Neural cell (in vitro differentiated cells): Measurements from ENCODE around the gene ADCY5. TPM values are rescaled to one million over a fixed set of nuclear protein-coding genes. Genes with fewer than 3 reads are reported as not detected.

Experiments
- H2AFZ ChIP-seq: fragments of 200-600, 300-800 bp; sonication (generic), shearing (Covaris generic); 2 replicates; pipeline ENCODE4 v1.6.0; 2014; ENCODE audit warnings: low read depth, mild to moderate bottlenecking, antibody characterized with exemption, low read length, moderate library complexity
- H3F3A ChIP-seq: fragments of 200-600 bp; shearing (Covaris generic); 2 replicates; pipeline ENCODE4 v1.6.1; 2016; ENCODE audit warnings: mild to moderate bottlenecking, moderate library complexity, mixed read lengths, antibody characterized with exemption, low read length; ENCODE audit not compliant: insufficient read depth, poor library complexity, severe bottlenecking
- H3K27ac ChIP-seq: fragments of 200-600, 300-800 bp; sonication (generic), shearing (Covaris generic); 2 replicates; pipeline ENCODE4 v1.5.1; 2014; ENCODE audit warnings: mild to moderate bottlenecking, low read length, moderate library complexity
- H3K27me3 ChIP-seq: fragments of 300-800, 200-600 bp; sonication (generic), shearing (Covaris generic); 2 replicates; pipeline ENCODE4 v1.6.0; 2014; ENCODE audit warnings: mild to moderate bottlenecking, low read depth, low read length, moderate library complexity; ENCODE audit not compliant: insufficient read depth
- H3K36me3 ChIP-seq: fragments of 300-800, 200-600 bp; sonication (generic), shearing (Covaris generic); 2 replicates; pipeline ENCODE4 v1.5.1; 2014; ENCODE audit warnings: mild to moderate bottlenecking, antibody characterized with exemption, low read length, moderate library complexity; ENCODE audit not compliant: insufficient read depth
- H3K4me2 ChIP-seq: fragments of 300-800, 200-600 bp; sonication (generic), shearing (Covaris generic); 2 replicates; pipeline ENCODE4 v1.6.0; 2014; ENCODE audit warnings: mild to moderate bottlenecking, low read length
- H3K4me3 ChIP-seq: fragments of 300-800, 200-600 bp; sonication (generic), shearing (Covaris generic); 2 replicates; pipeline ENCODE4 v1.5.1; 2014; ENCODE audit warnings: mild to moderate bottlenecking, low read length, moderate library complexity
- H3K79me2 ChIP-seq: fragments of 200-600 bp; shearing (Covaris generic); replicated peaks from 2 replicates; pipeline ENCODE4 v1.6.0; 2014; ENCODE audit warnings: mild to moderate bottlenecking, low read length, moderate library complexity; ENCODE audit not compliant: insufficient read depth
- H3K9ac ChIP-seq: fragments of 300-800, 200-600 bp; sonication (generic), shearing (Covaris generic); 2 replicates; pipeline ENCODE4 v1.6.1; 2016; ENCODE audit warnings: mild to moderate bottlenecking, low read length, mixed read lengths
- H3K9me2 ChIP-seq: fragments of 200-600 bp; shearing (Covaris generic); 2 replicates; pipeline ENCODE4 v1.6.1; 2016; ENCODE audit warnings: mild to moderate bottlenecking, low read length, mixed read lengths; ENCODE audit not compliant: insufficient read depth
- H3K9me3 ChIP-seq: fragments of 200-600, 300-800 bp; sonication (generic), shearing (Covaris generic); 2 replicates; pipeline ENCODE4 v1.6.1; 2016; ENCODE audit warnings: mild to moderate bottlenecking, mixed run types, low read length, moderate library complexity, mixed read lengths
- H4K20me1 ChIP-seq: fragments of 200-600 bp; shearing (Covaris generic); 2 replicates; pipeline ENCODE4 v1.6.1; 2016; ENCODE audit warnings: mild to moderate bottlenecking, mixed run types; ENCODE audit not compliant: insufficient read depth
- CTCF ChIP-seq: fragments of 450-650 bp; IDR thresholded peaks from 2 replicates; pipeline ENCODE4 v1.5.1; 2014; ENCODE audit warnings: antibody characterized with exemption, mild to moderate bottlenecking, moderate library complexity; ENCODE audit not compliant: poor library complexity, severe bottlenecking
- EP300 ChIP-seq: fragments of 450-650 bp; conservative IDR thresholded peaks from 2 replicates; pipeline ENCODE4 v1.6.1; 2014; ENCODE audit warnings: antibody characterized with exemption, mild to moderate bottlenecking, moderate library complexity; ENCODE audit not compliant: poor library complexity, severe bottlenecking
- EZH2 ChIP-seq: fragments of 200-600, 300-800 bp; shearing (Covaris generic), sonication (generic); IDR thresholded peaks from 2 replicates; pipeline ENCODE4 v1.6.1; 2014; ENCODE audit warnings: antibody characterized with exemption, low read length, borderline replicate concordance, mild to moderate bottlenecking; ENCODE audit not compliant: insufficient read depth, poor library complexity, severe bottlenecking
- MXI1 ChIP-seq: fragments of 450-650 bp; conservative IDR thresholded peaks from 2 replicates; pipeline ENCODE4 v1.6.1; 2014; ENCODE audit warnings: antibody characterized with exemption, mild to moderate bottlenecking; ENCODE audit not compliant: poor library complexity, severe bottlenecking
- POLR2AphosphoS5 ChIP-seq: IDR thresholded peaks from 2 replicates; pipeline ENCODE4 v1.6.1; 2012
- RAD21 ChIP-seq: fragments of 450-650 bp; conservative IDR thresholded peaks from 2 replicates; pipeline ENCODE4 v1.6.1; 2014; ENCODE audit warnings: antibody characterized with exemption, mild to moderate bottlenecking, moderate library complexity
- SMC3 ChIP-seq: fragments of 450-650 bp; conservative IDR thresholded peaks from 2 replicates; pipeline ENCODE4 v1.6.1; 2014; ENCODE audit warnings: antibody characterized with exemption, mild to moderate bottlenecking, moderate library complexity; ENCODE audit not compliant: poor library complexity
- TAF1 ChIP-seq: IDR thresholded peaks from 2 replicates; pipeline ENCODE4 v1.6.1; 2012; ENCODE audit warnings: low read depth
- polyA plus RNA-seq: library from polyadenylated mRNA; depleted of rRNA; stranded (reverse); fragments of >200 nt; gene quantifications from 2 replicates; pipeline ENCODE4 v1.2.3, GENCODE V29; 2014

ADCY5 gene
- polyA plus RNA-seq, 1 donor from 2014 or later, result 7.7 TPM

GRCh38 chr3:123285479-123285878 is 163.4 kb downstream of the ADCY5 start:
- Histone ChIP-seq H2AFZ (no peak overlapping the region), H3K9me2 (no peaks in the 10 kb centered on the region), H3K9ac (no peak overlapping the region), H3K27me3 (no peaks in the 10 kb centered on the region), H3K4me3 (no peak overlapping the region), H3K79me2 (no peaks in the 10 kb centered on the region), H3K27ac (no peak overlapping the region), H3K9me3 (no peaks in the 10 kb centered on the region), H3K4me2 (no peak overlapping the region), H3K36me3 (no peaks in the 10 kb centered on the region), H4K20me1 (no peaks in the 10 kb centered on the region), H3F3A (no peaks in the 10 kb centered on the region)
- TF ChIP-seq EP300 (no peak), RAD21 (no peak), POLR2AphosphoS5 (no peak), EZH2 (no peak), TAF1 (no peak), SMC3 (no peak)

- Histone ChIP-seq H3K36me3 (no peaks in the 10 kb centered on the region), H2AFZ (no peak overlapping the region), H4K20me1 (no peaks in the 10 kb centered on the region), H3K9me3 (no peaks in the 10 kb centered on the region), H3K4me2 (no peak overlapping the region), H3K9ac (no peak overlapping the region), H3K27me3 (no peaks in the 10 kb centered on the region), H3K79me2 (no peaks in the 10 kb centered on the region), H3K9me2 (no peaks in the 10 kb centered on the region), H3K4me3 (no peak overlapping the region), H3K27ac (no peak overlapping the region), H3F3A (no peaks in the 10 kb centered on the region)
- TF ChIP-seq MXI1, result no peak
- no peak for TF ChIP-seq EZH2
- TF ChIP-seq RAD21, result no peak
- TF ChIP-seq CTCF, result no peak
- TF ChIP-seq SMC3, result no peak
- no peak for TF ChIP-seq TAF1
These were observed 163.8 kb downstream of the ADCY5 start for GRCh38 chr3:123285066-123285465.

GRCh38 chr3:123284399-123285010 is 164.4 kb downstream of the ADCY5 start:
- Histone ChIP-seq H3K27me3 (no peaks in the 10 kb centered on the region), H3K9me3 (no peaks in the 10 kb centered on the region), H3F3A (no peaks in the 10 kb centered on the region), H3K9me2 (no peaks in the 10 kb centered on the region), H3K9ac (no peak overlapping the region), H3K36me3 (no peaks in the 10 kb centered on the region), H4K20me1 (no peaks in the 10 kb centered on the region), H3K4me3 (no peak overlapping the region), H3K27ac (no peak overlapping the region), H2AFZ (no peak overlapping the region), H3K4me2 (no peak overlapping the region), H3K79me2 (no peaks in the 10 kb centered on the region)
- no peak for TF ChIP-seq EZH2
